GM19463 (cell line): ENCODE measurements around the gene DDX25.

Experiments used
- ATAC-seq: cut with Tn5 transposase; IDR thresholded peaks from one replicate; pipeline ENCODE4 v1.9.1; 2021; ENCODE audit warnings: mild to moderate bottlenecking, moderate library complexity; ENCODE audit not compliant: unreplicated experiment

The DDX25 gene

DNA sequence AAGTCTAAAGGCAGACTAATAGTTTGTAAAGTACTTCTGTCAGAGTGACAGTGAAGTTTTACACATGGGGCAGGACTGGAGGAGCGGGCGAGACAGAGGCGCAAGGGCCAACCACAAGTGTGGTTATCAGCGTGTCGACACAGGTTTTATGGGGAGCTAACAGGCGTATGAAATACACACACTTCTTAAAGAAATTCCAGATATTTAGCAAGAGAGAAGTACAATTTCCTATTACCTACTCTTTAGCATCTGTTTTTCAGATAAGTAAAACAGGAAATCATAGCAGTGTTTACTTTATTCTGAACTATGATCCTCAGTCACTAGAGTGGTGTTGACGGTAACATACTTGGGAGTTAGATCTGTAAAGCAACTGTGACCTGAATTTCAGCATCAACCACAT is 64.0 kb downstream of the DDX25 start:
- ATAC-seq: no peak

DNA sequence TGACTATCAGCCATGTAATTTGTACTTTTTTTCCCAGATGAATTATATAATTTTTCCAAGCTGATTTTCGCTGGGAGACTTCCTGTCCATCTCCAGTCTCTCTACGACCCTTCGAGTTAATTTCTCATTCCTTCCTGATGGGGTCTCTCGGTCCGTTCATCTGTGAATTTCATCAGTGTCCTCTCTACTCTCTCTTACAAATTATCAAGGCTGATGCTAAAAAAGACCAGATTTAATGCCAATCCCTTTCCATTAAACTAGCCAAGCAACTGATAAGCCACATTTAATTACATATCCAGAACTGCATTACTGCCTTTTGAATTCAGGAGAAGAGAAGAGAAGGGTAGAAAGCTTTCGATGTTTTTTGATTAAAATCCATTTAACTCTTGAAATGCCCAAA is 67.3 kb downstream of the DDX25 start:
- ATAC-seq: no peak

DNA sequence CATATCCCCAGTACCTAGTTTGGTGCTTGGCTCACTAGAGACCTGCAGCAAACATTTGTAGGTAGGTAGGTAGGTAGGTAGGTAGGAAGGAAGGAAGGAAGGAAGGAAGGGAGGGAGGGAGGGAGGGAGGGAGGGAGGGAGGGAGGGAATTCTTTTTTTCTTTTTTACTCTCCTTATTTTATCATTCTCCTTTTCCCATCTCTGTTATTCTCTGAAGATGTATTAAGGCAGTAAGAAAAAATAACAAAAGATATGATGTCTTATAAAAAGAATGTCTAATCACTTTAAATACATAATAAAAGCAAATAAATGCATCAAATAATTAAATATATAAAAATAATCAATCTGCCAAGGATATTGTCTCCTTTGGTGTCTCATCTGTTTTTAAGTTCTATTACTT is 70.0 kb downstream of the DDX25 start:
- ATAC-seq: no peak

DNA sequence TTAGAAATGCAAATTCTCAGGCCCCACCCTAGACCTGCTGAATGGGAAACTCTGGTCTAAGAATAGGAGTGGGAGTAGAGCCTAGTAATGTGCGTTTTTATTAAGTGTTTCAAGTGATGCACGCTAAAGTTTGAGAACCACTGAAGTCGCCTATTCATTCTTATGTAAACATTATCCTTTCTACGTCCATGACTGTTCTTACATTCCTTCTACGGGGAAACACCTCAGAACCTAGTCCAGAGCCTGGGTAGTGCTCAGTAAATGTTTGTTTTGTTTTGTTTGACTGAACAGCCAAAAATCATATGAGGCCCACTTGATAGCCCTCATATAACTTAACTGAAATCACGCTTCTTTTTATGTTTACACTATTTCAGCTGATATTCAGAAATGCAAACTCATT is 71.3 kb downstream of the DDX25 start:
- no peak for ATAC-seq

DNA sequence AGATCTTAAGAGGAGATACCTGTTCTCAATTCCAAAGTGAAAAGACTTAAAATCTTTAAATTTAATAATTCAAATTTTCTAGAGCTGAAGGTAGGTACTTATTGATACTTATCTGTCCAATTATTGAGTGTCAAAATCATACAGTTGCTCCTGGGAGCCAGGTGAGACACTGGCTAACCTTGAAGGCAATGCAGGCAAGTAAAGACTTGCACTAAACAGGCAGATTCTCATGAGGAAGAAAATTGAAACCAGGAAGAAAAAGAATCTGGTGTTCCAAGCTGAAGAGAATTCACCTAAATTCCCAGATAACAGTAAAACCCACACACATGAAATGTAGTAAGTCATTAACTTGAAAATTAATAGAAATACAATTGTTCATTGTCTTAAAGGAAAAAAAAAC is 71.8 kb downstream of the DDX25 start:
- no peak for ATAC-seq

DNA sequence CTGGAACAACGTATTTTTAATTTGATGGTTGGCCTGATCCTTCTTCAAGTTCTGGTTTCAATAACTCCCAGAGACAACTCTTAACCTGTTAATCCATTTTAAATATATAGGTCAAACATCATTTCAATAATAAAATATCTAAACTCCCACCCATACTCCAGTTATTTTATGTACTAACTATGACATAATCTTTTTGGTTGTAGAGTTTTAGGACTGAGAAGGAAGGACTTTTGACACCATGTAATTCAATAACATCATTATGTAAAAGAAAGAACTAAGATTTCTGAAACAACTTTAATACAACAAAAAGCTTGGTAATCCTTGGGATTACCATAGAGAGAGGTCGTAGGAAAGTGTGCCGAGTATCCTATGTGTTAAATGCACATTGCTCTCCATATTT is 73.0 kb downstream of the DDX25 start:
- ATAC-seq: no peak

DNA sequence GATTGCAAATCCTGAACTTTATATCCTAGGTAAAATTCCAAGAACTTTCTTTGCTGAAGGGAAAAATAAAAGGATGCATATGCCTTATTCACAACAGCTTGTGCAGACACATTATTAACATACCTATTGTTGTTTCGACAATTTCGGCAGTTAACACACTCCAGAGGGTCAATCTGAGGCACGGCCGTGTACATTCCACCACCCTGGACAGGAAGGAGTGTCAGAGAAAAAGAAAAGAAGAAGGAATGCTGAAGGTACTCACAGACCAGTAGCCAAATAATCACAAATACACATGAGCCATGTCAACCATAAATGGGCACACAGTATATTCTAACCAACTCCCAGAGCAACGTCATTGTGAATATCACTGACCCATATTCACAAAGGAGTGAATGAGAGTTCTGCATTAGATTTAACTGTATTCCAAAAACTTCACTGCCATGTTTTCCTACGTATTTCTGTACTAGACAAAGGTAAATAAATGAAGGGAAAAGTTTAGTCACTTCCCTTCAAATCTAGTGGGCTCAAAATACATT is 73.9 kb downstream of the DDX25 start:
- ATAC-seq: no peak
